ENCODE measurements around the gene GDF15.

DNA sequence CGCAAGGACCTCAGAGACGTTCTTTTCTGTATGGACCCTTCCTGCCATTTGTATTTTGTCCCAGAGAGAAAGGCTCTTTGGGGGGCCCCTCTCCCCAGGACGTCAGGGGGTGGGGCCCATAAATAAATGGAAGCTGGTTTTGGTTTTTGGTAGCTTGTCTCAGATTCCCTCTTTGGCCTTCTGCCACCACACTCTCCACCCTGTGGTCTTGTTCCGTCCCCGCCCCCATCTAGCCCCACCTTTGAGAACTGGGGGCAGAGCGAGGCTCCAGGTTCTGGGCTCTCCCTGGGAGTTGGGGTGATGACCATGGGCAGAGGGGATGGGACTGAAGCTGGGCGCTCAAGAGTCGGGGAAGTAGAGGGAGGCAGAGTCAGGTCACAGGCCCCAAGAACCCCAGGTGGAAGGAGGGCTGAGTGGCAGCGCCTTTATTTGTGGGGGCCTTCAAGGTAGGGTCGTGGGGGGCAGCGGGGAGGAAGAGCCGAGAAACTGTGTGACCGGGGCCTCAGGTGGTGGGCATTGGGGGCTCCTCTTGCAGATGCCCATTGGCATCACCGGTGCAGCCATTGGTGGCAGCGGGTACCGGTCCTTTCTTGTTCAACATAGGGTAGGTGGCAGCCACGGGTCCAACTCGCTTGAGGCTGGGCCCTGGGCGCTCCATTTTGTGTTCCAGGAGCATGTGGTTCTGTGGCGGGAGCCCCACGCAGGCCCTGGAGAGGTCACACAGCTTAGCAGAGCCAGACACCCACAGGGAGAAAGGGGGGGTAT, 48.6 kb downstream of the GDF15 start:
- TF ChIP-seq POLR2AphosphoS5 (IDR thresholded peaks at IDR 0.05) = no peak
- TF ChIP-seq, protein P1, sequence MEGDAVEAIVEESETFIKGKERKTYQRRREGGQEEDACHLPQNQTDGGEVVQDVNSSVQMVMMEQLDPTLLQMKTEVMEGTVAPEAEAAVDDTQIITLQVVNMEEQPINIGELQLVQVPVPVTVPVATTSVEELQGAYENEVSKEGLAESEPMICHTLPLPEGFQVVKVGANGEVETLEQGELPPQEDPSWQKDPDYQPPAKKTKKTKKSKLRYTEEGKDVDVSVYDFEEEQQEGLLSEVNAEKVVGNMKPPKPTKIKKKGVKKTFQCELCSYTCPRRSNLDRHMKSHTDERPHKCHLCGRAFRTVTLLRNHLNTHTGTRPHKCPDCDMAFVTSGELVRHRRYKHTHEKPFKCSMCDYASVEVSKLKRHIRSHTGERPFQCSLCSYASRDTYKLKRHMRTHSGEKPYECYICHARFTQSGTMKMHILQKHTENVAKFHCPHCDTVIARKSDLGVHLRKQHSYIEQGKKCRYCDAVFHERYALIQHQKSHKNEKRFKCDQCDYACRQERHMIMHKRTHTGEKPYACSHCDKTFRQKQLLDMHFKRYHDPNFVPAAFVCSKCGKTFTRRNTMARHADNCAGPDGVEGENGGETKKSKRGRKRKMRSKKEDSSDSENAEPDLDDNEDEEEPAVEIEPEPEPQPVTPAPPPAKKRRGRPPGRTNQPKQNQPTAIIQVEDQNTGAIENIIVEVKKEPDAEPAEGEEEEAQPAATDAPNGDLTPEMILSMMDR (IDR thresholded peaks at IDR 0.05) = no peak
- TF ChIP-seq POLR2A (IDR thresholded peaks at IDR 0.05) = no peak
